ENCODE measurements around the gene BCAP31.
"Not testable (repeated sequence)": the region's sequence is repeated elsewhere in the genome, so short reads cannot be mapped to it uniquely, and the experiment has no call there.

BCAP31 gene

DNA sequence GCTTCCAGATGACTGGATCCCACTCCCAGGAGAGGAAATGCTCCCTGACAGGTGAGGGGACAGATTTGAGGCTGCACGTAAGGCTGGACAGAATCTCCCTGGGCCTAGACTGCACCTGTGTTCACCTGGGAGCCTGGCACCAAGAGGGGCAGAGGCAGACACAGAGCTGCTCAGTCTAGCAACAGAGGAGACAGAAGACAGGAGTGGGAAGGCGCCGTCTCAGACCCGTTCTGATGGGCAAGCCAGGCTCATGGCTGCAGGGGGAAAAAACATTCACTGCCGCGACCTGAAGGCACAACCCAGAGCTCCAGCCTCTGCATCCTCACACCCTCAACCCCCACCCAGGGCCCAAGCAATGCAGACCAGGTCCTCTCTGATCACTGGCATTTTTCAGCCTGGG, 16.8 kb downstream of the BCAP31 start:
- no peak for DNase-seq

DNA sequence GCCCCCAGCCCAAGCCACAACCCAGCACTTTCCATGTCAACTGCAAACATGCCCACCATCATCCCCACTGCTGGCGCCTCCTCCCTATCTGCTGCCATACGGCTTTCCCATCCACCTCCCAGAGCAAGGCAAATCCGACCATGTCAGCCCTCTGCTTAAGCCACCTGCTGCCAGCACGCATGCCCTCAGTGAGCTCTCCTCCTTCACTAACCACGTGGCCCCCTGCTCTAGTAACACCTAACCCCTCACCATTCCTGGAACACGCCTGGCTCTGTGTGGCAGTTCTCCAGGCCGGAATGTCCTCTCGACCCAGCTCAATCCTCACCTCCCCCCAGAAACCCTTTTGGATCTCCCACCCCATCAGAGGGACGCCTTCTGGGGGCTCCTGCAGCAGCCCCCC, 17.4 kb downstream of the BCAP31 start:
- no peak for DNase-seq

DNA sequence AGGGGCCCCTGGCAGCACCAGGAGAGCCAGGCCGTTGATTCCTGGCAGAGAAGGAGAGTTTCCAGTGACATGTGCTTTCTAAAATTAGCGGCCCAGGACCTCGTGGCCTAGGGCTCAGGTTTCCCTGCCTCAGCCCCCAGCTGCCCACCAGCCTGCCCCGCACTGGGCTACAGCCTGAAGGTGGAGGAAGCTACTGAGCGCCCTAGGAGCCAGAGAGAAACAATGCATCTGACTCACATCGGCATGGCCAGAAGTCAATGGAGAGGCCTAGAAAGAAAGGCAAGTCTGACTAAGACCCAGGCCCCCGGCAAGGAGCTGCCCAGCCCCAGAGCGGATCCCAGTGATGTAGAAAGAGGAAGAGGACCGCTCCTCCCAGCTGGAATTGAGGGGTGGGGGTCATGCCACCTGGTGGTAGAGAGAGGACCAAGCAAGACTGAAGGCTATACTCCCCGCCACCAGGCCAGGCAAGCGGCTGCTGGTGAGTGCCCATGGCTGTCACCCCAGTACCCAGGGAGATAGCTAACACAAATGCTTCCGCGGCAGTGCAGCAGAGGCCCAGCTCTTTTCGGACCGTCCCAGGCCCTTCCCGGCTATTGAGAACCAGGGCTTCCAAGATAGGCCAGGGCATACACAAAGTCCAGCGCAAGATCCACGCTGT, 18.7 kb downstream of the BCAP31 start:
- DNase-seq: not testable (repeated sequence)

DNA sequence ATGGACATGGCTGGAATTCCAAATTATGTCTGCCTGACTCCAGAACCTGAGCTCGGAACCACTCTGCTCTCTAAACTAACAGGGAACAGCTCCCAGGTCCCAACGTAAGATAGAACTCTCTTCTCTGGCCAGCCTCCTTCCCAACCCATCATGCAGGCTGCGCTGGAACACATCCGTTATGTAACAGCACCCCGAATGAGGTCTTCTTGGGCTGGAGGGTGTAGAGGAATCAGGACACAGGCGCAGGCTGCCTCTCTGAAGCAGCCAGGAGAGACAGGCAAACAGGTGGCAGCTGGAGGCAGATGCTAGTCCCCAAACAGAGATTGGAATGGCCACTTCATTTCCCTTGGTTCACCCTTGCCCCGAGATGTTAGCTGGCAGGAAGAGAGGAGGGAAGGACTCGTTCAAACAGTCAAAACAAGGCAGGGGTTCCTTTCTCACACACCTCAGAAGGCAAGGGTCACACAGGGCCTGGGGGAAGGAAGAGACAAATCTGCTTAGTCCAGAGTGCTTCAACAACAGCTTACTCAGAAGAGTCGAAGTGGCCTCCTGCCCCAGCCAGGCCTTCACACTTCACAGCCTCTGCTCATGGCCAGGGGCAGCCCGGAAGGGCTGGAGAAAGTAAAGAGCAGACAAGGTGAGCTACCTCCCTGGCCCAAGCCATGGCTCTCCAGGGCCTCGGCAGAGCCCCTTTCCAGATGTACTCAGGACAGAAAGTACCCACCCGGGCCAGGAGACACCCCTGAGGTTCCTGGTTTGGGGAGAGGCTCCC, 19.4 kb downstream of the BCAP31 start:
- DNase-seq: not testable (repeated sequence)

DNA sequence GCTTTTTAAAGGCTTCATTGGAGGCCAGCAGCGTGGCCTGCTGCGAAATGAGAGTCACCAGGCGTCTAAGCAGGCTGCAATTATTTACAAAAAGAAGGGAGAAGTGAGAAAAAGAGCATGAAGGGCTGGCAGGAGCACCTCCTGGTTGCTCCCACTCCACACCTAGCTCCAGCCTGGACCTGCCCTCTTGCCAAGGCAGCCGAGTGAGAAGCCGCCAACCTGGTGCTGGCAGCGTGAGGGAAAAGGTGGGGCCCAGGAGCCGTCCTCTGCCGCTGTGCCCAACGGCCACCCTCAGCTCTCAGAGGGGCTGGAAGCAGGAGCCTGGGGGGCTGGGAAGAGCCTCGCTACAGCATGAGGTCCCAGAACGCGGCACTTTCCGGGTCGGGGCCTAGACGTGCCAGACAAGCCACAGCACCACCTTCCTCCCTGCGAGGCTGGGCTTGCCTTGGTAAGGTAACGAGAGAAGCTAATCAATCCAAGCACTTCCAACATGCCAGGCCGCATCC, 20.1 kb downstream of the BCAP31 start:
- DNase-seq: no peak

DNA sequence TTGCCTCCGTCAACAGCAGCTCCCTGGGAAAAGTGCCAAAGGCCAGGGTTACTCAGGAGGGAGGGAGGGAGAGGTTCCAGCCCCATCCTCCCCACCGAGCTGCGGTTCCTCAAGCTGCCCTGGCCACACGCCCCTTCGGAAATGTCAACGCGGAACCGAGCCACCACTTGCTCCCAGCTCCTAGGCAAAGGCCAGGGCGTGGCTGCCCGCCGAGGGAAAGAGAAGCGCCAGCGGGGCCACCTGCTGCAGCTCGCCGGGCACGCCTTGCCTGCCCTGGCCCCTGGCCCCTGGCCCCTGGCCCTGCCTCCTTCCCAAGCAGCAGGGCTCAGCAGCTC, 21.2 kb downstream of the BCAP31 start:
- DNase-seq: no peak

DNA sequence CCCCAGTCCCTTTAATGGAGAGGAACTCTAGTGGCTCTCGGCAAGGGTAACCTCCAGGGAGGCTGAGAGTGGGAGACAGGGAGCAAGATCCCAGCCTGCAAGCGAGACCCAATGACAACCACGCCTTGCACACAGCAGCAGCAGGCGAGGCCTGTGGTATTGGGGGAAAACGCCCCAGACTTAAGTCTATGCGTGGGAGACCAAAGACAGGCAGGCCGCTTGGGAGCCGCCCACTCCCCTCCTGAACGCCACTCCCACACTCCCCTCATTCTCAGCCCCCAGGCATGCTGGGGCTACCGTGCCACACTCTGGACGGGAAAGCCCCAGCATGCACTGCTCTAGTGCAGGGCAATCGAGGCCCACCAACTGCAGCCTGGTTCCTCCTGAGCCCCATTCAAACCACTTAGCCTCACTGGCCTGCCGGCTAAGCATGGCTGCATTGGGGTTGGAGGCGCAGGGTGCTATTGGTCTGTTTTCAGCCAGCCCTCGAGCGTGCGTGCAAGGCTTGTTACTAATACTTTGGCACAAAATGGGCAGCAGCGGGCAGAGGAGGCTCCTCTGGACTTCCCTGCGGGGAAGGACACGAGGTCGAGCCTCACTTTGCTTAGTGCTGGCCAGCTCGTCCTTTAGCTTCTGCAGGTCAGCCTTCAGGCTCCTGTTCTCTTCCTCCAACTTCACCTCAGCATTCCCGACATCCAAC, 21.7 kb downstream of the BCAP31 start:
- DNase-seq: no peak

DNA sequence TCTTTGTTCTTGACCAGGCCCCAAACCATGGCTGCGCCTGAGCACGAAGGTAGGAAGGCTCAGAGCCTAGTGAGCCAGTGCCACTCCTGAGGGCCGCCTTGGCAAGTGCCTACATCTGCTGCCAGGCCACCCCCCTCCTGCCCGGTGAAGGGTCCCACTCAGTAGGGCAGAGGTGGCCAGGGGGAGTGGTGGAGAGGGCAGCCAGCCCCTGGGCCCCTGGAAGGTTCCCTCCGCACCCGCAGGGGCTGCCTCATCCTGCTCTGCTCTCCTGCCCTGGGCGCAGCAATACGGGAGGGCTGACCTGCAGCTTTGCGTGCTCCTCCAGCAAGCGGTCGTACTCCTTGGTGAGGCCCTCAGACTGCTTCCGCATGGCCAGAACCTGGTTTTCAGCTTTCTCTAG, 22.5 kb downstream of the BCAP31 start:
- DNase-seq: no peak

DNA sequence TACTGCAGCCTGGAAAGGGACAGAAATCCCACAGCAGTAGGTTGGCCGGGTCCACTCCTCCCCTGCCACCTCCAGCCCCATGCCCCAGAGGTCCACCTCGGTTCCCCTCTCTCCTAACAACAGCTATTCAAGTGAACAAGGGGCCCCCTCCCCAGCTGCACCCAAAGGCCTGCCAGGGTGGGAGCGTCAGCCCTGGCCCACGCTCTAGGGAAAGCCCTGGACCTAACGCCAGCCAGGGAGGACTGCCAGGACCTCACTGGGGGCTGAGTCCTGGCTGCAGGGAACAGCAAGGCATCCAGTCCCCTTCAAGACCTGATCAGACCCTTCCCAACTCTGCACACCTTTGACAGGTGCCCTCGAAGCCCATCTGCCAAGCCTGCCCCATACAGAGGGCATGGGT, 23.2 kb downstream of the BCAP31 start:
- DNase-seq: no peak

DNA sequence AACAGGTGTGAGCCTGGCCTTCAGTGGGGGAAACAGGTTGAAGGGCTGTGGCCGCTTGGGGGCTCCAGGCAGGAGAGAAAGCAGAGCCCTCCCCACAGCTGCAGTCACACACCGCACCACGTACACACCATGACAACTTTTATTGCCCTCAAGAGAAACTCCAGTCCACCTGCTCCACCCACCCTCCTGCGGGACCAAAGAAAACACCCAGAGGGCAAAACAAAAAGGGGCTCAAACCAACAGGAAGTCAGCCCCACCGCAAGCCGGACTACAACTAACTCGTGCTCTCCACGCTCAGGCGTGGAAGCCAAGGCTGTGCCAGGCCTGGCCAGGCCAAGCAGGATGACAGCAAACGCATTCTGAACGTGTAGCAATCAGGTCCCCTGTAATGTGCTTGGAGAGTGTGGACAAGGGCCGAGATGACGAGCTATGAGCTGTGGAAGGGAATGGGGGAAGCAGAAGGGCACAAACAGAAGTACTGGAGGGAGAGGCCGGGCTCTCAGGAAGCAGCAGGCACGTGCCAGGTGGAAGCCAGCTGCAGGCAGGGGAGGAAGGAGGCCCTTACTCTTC, 23.7 kb downstream of the BCAP31 start:
- no peak for DNase-seq

DNA sequence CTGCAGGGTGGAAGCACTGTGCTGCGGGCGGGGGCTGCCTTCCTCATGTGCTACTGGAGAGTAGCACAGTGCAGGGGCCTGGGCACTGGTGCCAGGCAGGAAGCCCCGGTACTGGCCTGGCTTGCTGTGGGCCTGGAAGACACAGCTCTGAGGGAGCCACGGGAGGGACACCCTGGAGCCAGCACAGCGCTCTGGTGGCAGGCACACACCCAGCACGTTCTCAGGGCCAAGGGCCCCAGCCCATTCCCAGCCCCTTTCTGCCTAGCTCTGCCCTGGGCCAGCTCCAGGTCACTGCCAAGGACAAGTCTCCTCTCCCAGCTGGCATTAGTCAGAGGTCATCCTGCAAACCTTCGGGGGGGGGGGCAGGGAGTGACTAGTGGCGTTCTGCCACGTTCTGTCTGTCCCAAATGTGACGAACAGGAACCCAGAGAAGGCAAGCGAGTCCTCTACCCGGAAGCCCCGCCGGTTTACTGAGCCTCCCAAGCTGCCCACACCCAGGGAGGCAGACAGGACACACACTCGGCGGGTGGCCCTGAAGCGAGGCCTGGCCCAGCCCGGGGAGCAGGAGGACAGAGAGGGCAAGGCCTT, 24.3 kb downstream of the BCAP31 start:
- not testable (repeated sequence) for DNase-seq

DNA sequence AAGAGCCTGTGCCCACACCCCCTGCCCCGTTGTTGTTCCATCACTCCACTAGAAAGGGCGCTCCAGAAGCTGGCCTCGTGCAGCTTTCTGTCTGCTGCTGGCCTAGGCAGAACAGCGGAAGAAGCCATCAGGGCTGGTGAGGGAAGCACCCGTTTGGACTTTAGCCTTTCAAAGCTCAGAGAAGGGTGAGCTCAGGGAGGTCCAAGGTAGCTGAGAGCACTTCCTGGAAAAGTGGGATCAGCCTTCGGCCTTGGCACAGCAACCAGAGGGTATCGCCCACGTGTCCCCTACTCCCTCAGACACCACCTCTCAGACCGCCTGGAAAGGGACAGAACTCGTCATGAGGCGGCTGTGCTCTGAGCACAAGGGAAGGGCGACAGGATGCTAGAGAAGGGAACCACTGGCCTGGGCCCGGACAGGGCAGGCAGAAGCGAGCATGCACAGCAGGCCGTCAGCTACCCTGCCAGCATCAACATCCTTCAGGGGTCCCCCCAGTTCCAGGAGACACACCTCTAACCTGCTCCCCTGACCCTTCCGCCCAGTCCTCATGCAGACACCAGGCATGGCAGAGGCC, 24.9 kb downstream of the BCAP31 start:
- not testable (repeated sequence) for DNase-seq

DNA sequence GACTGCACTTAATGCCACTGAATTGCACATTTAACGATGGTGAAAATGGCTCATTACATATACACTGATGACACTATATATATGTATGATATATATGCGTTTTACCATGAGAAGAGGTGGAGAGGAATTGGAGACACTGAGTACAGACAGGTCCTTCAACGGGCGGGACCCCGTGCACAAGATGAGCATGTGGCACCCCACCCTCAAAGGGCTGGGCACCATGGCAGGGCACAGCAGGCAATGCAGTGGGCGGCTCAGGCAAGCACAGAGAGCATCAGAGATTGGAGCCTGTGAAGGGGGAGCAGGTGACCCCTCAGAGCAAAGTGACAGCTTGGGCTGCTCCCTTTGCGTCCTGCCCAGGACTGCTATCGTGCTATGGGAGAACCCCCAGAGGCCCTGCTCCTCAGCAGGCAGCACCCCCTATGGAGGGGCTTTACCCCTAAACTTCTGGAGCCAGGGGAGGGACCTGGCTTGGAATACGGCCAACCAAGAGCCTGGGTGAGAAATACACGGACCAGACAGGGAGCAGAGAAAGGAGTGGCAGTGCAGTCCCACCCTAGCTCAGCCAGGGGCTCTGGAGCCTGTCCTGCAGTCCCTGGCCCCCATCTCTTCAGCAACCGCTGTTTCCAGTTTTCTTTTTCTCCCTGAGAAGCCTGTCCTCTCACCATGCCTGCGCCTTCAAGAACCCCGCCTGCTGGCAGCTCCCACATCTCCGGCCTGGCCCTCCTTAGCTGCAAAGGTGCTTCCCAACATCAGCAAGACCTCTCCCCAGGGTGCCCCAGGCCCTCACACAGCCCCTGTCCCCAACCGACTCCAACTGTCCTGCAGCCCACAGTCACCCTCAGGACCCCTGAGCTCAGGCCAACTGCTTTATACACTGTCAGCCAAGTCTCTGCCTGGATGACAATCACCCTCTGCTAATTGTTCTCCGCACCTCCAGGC, 26.0 kb downstream of the BCAP31 start:
- no peak for DNase-seq

DNA sequence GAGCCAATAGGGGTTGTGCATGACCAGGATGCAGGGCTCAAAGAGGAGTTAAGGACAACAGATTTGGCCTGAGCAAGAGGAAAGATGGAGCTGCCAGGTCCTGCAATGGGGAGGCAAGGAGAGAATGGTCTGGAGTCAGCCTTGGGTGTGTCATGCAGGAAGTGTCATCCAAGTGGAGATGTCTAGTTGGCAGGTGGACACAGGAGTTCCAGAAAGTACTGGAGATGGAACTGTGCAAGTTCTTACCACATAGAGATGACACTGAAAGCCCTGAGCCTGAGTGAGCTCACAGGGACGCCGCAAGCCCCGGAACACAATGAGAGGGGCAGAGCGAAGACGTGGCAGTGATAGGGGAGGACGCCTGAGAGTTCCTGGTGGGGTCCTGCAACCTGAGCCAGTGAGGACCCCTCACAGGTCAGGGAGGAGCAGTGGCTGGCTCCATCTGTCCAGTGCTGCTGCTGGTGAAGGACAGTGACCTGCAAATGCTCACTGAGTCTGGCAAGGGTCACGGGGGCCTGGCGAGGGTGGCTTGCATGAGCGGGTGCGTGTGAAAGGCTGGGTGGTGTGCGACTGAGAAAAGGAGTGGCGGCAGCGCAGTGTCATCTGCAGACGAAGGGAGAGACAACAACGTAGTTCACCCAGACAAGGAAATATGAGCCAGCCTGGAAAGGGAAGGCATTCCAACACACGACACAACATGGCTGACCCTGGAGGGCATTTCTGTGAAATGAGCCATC, 27.0 kb downstream of the BCAP31 start:
- DNase-seq: not testable (repeated sequence)

DNA sequence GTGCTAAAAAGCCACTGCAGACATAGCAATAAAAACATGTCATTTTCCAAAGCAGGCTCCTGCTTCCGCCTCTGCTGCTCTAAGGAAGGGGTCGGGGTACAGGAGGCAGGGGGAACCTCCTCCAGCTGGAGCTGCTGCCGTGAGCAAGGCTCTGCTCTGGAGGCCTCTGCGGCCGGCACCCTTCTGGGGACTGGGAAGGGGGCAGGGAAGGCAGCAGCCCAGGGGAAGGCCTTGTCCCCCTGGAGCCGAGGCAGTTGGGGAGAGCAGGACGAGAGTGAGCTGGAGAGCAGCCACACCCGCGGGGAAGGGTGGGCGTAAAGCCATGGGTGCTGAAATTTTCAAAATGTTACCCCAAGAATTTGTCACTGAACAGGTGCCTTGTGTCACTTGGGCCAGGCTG, 27.6 kb downstream of the BCAP31 start:
- not testable (repeated sequence) for DNase-seq

DNA sequence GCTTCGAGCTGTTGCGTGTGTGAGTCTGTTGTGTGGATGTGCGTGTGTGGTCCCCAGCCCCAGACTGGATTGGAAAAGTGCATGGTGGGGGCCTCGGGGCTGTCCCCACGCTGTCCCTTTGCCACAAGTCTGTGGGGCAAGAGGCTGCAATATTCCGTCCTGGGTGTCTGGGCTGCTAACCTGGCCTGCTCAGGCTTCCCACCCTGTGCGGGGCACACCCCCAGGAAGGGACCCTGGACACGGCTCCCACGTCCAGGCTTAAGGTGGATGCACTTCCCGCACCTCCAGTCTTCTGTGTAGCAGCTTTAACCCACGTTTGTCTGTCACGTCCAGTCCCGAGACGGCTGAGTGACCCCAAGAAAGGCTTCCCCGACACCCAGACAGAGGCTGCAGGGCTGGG, 28.1 kb downstream of the BCAP31 start:
- DNase-seq: no peak

DNA sequence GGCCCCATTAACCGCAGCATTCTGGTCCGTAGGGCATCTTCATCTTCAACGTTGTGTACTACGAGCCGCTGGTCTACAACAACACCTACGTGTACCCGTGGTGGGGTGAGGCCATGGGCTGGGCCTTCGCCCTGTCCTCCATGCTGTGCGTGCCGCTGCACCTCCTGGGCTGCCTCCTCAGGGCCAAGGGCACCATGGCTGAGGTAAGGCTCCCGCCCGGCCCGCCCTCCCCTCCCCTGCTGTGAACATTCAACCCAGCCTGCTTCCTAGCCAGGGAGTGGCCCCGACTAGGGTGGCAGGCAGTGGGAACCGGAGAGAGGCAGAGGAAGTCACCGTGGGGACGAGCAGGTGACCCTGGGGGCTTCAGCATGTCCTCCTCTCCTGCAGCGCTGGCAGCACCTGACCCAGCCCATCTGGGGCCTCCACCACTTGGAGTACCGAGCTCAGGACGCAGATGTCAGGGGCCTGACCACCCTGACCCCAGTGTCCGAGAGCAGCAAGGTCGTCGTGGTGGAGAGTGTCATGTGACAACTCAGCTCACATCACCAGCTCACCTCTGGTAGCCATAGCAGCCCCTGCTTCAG, 29.4 kb downstream of the BCAP31 start:
- no peak for DNase-seq

DNA sequence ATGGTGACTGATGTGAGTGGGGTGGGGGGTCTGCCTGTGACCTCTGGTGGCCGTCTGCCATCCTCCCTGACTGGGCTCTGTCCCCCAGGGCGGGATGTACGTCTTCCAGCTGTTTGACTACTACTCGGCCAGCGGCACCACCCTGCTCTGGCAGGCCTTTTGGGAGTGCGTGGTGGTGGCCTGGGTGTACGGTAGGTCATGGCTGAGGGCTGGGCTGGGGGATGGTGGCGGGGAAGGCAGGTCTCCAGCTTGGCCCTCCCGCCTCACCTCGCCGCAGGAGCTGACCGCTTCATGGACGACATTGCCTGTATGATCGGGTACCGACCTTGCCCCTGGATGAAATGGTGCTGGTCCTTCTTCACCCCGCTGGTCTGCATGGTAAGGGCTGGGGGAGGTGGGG, 29.9 kb downstream of the BCAP31 start:
- DNase-seq: not testable (repeated sequence)

DNA sequence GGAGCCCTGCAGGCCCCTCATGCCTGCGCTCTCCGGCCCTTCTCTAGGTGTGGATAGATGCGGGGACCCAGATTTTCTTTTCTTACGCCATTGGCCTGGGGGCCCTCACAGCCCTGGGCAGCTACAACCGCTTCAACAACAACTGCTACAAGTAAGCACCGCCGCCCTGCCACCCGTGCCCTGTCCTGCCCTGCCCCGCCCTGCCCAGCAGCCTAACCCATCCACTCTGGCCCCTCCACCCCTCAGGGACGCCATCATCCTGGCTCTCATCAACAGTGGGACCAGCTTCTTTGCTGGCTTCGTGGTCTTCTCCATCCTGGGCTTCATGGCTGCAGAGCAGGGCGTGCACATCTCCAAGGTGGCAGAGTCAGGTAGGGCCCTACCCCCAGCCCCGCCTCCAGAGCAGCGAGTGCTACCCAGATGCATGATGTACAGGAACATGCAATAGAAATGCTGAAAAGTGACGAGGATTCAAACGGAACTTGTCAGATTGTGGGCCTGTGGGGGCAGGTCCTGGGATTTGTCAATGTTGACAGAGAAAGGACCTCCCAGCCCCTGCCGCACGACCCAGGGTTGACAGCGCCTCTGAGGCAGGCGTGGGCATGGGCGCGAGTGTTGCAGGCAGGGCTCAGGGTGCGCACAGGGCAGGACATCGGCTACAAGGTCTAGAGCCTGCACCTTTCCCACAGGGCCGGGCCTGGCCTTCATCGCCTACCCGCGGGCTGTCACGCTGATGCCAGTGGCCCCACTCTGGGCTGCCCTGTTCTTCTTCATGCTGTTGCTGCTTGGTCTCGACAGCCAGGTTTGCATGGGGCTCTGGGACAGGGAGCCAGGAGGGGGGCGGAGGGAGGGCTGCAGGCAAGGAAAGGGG, 30.7 kb downstream of the BCAP31 start:
- DNase-seq: no peak
